Gastrocnemius medialis (tissue), 4 donors: Measurements from ENCODE around the gene OR10H4.

ENCODE experiments used
- POLR2A ChIP-seq, 2 donors: fragments of 450-650 bp; IDR thresholded peaks; one replicate each; pipeline ENCODE4 v1.6.1; 2017; ENCODE audit warnings: antibody characterized with exemption in 2 of 2, mild to moderate bottlenecking in 2 of 2, moderate library complexity in 2 of 2
- TF ChIP-seq, protein P1 (sequence below), 5 experiments: fragments of 450-650 bp in 3 of 5; fragments of 200-600 bp in 2 of 5; sonication (generic) in 2 of 5; IDR thresholded peaks in 4 of 5; conservative IDR thresholded peaks in 1 of 5; 1 replicate in 4 of 5; 2 replicates in 1 of 5; pipeline ENCODE4 v1.5.1; 2016 to 2019; ENCODE audit warnings: antibody characterized with exemption in 5 of 5, mild to moderate bottlenecking in 3 of 5, moderate library complexity in 3 of 5

DNA sequence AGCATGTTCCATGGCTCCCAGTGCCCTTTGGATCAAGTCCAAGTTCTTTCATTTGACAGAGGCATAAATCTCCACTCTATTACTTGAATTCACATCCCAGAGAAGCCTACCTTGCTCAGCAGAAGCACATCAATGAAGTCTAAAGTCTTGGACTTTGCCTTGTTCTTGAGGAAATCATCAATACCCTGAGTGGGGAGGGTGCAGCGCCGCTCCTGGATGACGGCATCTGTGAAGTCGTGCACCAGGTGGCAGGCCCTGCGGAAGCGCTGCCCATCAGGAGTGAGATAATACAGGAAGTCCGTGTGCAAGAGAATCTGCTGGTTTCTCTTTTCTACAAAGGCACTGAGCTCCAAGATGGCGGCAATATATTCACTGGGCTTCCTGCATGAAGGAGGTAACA, 25.1 kb upstream of the OR10H4 start:
- no peak for TF ChIP-seq POLR2A (IDR thresholded peaks at IDR 0.05)
- TF ChIP-seq, protein P1, sequence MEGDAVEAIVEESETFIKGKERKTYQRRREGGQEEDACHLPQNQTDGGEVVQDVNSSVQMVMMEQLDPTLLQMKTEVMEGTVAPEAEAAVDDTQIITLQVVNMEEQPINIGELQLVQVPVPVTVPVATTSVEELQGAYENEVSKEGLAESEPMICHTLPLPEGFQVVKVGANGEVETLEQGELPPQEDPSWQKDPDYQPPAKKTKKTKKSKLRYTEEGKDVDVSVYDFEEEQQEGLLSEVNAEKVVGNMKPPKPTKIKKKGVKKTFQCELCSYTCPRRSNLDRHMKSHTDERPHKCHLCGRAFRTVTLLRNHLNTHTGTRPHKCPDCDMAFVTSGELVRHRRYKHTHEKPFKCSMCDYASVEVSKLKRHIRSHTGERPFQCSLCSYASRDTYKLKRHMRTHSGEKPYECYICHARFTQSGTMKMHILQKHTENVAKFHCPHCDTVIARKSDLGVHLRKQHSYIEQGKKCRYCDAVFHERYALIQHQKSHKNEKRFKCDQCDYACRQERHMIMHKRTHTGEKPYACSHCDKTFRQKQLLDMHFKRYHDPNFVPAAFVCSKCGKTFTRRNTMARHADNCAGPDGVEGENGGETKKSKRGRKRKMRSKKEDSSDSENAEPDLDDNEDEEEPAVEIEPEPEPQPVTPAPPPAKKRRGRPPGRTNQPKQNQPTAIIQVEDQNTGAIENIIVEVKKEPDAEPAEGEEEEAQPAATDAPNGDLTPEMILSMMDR (IDR thresholded peaks at IDR 0.05 in 4 of 5, conservative IDR thresholded peaks at IDR 0.05 in 1 of 5), result no peak
